COLO668 (cell line): ENCODE data around the gene BMP7.

Source experiments
- DNase-seq: peaks from one replicate; lab custom pipeline; 2025; ENCODE audit not compliant: unreplicated experiment; lab: John Stamatoyannopoulos, UW

Gene BMP7

GRCh38 chr20:57131077-57131476 is 135.4 kb downstream of the BMP7 start:
- no peak for DNase-seq

- DNase-seq: no peak
Measured at GRCh38 chr20:57130160-57130772, 136.2 kb downstream of the BMP7 start.

GRCh38 chr20:57129303-57129702 is 137.1 kb downstream of the BMP7 start:
- DNase-seq: no peak

- no peak for DNase-seq
Measured at GRCh38 chr20:57128044-57128757, 138.2 kb downstream of the BMP7 start.

GRCh38 chr20:57126481-57127092 is 139.9 kb downstream of the BMP7 start:
- DNase-seq: no peak

- no peak for DNase-seq
Measured at GRCh38 chr20:57124800-57125517, 141.5 kb downstream of the BMP7 start.

GRCh38 chr20:57124366-57124765 is 142.1 kb downstream of the BMP7 start:
- no peak for DNase-seq

GRCh38 chr20:57123504-57123903 is 142.9 kb downstream of the BMP7 start:
- DNase-seq: no peak

GRCh38 chr20:57122536-57123489 is 143.6 kb downstream of the BMP7 start:
- DNase-seq: no peak

GRCh38 chr20:57118964-57119363 is 147.5 kb downstream of the BMP7 start:
- no peak for DNase-seq
